Peyer's patch (tissue), 4 donors: ENCODE measurements around the gene TSPAN8. TPM values are rescaled to one million over a fixed set of nuclear protein-coding genes. Genes with fewer than 3 reads are reported as not detected.
"Not testable (repeated sequence)": the region's sequence is repeated elsewhere in the genome, so short reads cannot be mapped to it uniquely, and the experiment has no call there.

ENCODE experiments used
- DNase-seq, 3 donors: peaks; one replicate each; pipeline ENCODE4 v3.0.0-alpha.2; 2017 to 2019
- H3K27ac ChIP-seq, 4 donors: fragments of 200-600 bp; sonication (generic); one replicate each; pipeline ENCODE4 v1.5.1; 2016 to 2019
- H3K27me3 ChIP-seq, 2 donors: fragments of 200-600 bp; sonication (generic); one replicate each; pipeline ENCODE4 v1.5.1; 2019
- H3K36me3 ChIP-seq, 3 donors: fragments of 200-600 bp; sonication (generic); one replicate each; pipeline ENCODE4 v1.5.1; 2016 to 2019
- H3K4me1 ChIP-seq, 4 donors: fragments of 200-600 bp; sonication (generic); one replicate each; pipeline ENCODE4 v1.5.1; 2016 to 2019
- H3K4me3 ChIP-seq, 4 donors: fragments of 200-600 bp; sonication (generic); 1 replicate in 3 of 4; 2 replicates in 1 of 4; pipeline ENCODE4 v1.5.1; 2016 to 2019; ENCODE audit warnings: mild to moderate bottlenecking in 1 of 4
- H3K9me3 ChIP-seq, 4 donors: fragments of 200-600 bp; sonication (generic); one replicate each; pipeline ENCODE4 v1.5.1; 2016 to 2019; ENCODE audit warnings: mild to moderate bottlenecking in 1 of 4
- CTCF ChIP-seq, 6 experiments: fragments of 450-650 bp in 4 of 6; fragments of 200-600 bp in 2 of 6; sonication (generic) in 1 of 6; IDR thresholded peaks; one replicate each; pipeline ENCODE4 v1.5.1; 2017 to 2019; ENCODE audit warnings: antibody characterized with exemption in 6 of 6, mild to moderate bottlenecking in 3 of 6, moderate library complexity in 1 of 6
- POLR2A ChIP-seq, 2 donors: fragments of 450-650 bp; IDR thresholded peaks; one replicate each; pipeline ENCODE4 v1.5.1; 2017; ENCODE audit warnings: antibody characterized with exemption in 2 of 2, mild to moderate bottlenecking in 2 of 2, moderate library complexity in 2 of 2
- total RNA-seq, 4 donors: library from RNA; depleted of rRNA; stranded (reverse); fragments of >200 nt; gene quantifications; one replicate each; pipeline ENCODE4 v1.1.0, GENCODE V29; 2016

TSPAN8 gene
- total RNA-seq, 4 donors from 2014 or later: 71.0 to 963 (median 558) TPM

GRCh38 chr12:71159878-71160277 lies 2.1 kb upstream of the TSPAN8 start:
- peaks cover 0 to 32% (median 0%) of the 10 kb centered on the region in 4 donors for H3K4me1 ChIP-seq
- H3K4me3 ChIP-seq: no peak overlapping the region
- peak overlapping the region in 3 of 4 donors; percentile 71 to 88 (median 77) for H3K27ac ChIP-seq
- no peaks in the 10 kb centered on the region for H3K9me3 ChIP-seq
- TF ChIP-seq POLR2A (IDR thresholded peaks at IDR 0.05) (no peak), CTCF (IDR thresholded peaks at IDR 0.05) (no peak)
- no peaks in the 10 kb centered on the region for H3K27me3 ChIP-seq
- DNase-seq: no peak
- no peaks in the 10 kb centered on the region for H3K36me3 ChIP-seq

GRCh38 chr12:71159264-71159663 lies 1.5 kb upstream of the TSPAN8 start:
- no peak overlapping the region for H3K4me3 ChIP-seq
- H3K9me3 ChIP-seq: no peaks in the 10 kb centered on the region
- TF ChIP-seq POLR2A (IDR thresholded peaks at IDR 0.05): no peak
- TF ChIP-seq CTCF (IDR thresholded peaks at IDR 0.05): no peak
- DNase-seq: no peak
- H3K36me3 ChIP-seq: no peaks in the 10 kb centered on the region
- H3K27ac ChIP-seq: peak overlapping the region in 3 of 4 donors; percentile 71 to 88 (median 77)
- peaks cover 0 to 31% (median 0%) of the 10 kb centered on the region in 4 donors for H3K4me1 ChIP-seq
- no peaks in the 10 kb centered on the region for H3K27me3 ChIP-seq

GRCh38 chr12:71158361-71158882 lies 623 bp upstream of the TSPAN8 start:
- H3K4me1 ChIP-seq: peaks cover 0 to 23% (median 0%) of the 10 kb centered on the region in 4 donors
- no peaks in the 10 kb centered on the region for H3K9me3 ChIP-seq
- no peak for DNase-seq
- TF ChIP-seq POLR2A (IDR thresholded peaks at IDR 0.05) (peak in 1 of 2 donors; percentile 8), CTCF (IDR thresholded peaks at IDR 0.05) (no peak)
- H3K36me3 ChIP-seq: no peaks in the 10 kb centered on the region
- peak overlapping the region in 2 of 4 donors; percentile 50 to 55 for H3K4me3 ChIP-seq
- H3K27me3 ChIP-seq: no peaks in the 10 kb centered on the region
- H3K27ac ChIP-seq: peak overlapping the region in 3 of 4 donors; percentile 58 to 84 (median 77)

- DNase-seq: no peak
- H3K27ac ChIP-seq: peak overlapping the region in 2 of 4 donors; percentile 14 to 55
- peaks cover 0 to 11% (median 0%) of the 10 kb centered on the region in 4 donors for H3K4me1 ChIP-seq
- TF ChIP-seq POLR2A (IDR thresholded peaks at IDR 0.05): no peak
- no peak for TF ChIP-seq CTCF (IDR thresholded peaks at IDR 0.05)
- peak overlapping the region in 3 of 4 donors; percentile 11 to 55 (median 50) for H3K4me3 ChIP-seq
- H3K27me3 ChIP-seq: no peaks in the 10 kb centered on the region
- peaks cover 0 to 2% (median 0%) of the 10 kb centered on the region in 4 donors for H3K9me3 ChIP-seq
- peaks cover 0 to 7% (median 0%) of the 10 kb centered on the region in 3 donors for H3K36me3 ChIP-seq
Observed at GRCh38 chr12:71155225-71155624, 2.6 kb downstream of the TSPAN8 start.

- Histone ChIP-seq H3K27me3 (no peaks in the 10 kb centered on the region), H3K9me3 (peaks cover 0 to 3% (median 0%) of the 10 kb centered on the region in 4 donors), H3K27ac (peak overlapping the region in 2 of 4 donors; percentile 43 to 76), H3K4me3 (peak overlapping the region in 2 of 4 donors; percentile 50 to 55), H3K36me3 (peaks cover 0 to 7% (median 0%) of the 10 kb centered on the region in 3 donors), H3K4me1 (no peaks in the 10 kb centered on the region)
- TF ChIP-seq CTCF (IDR thresholded peaks at IDR 0.05) (no peak), POLR2A (IDR thresholded peaks at IDR 0.05) (peak; percentile 18 to 59)
- DNase-seq: no peak
Observed at GRCh38 chr12:71152851-71153250, 4.9 kb downstream of the TSPAN8 start.

GRCh38 chr12:71150041-71150440 lies 7.8 kb downstream of the TSPAN8 start:
- not testable (repeated sequence) for H3K27ac ChIP-seq, H3K36me3 ChIP-seq, H3K4me1 ChIP-seq, H3K27me3 ChIP-seq, DNase-seq, H3K4me3 ChIP-seq, H3K9me3 ChIP-seq
